Hematopoietic multipotent progenitor cell treated with erythropoietin and hydrocortisone succinate and interleukin-3 and kit ligand, for 8 days (in vitro differentiated cells): ENCODE measurements around the gene ZNF555.

Experiments
- DNase-seq: peaks from one replicate; pipeline ENCODE4 v3.0.0-alpha.2; 2015

The ZNF555 gene

GRCh38 chr19:2827022-2827421, 14.3 kb upstream of the ZNF555 start:
- DNase-seq: no peak

GRCh38 chr19:2827840-2828489, 13.3 kb upstream of the ZNF555 start:
- DNase-seq: no peak

- DNase-seq: no peak
These were observed 6.9 kb upstream of the ZNF555 start for GRCh38 chr19:2834294-2834871.

GRCh38 chr19:2837430-2837829, 3.8 kb upstream of the ZNF555 start:
- DNase-seq: no peak

- DNase-seq: no peak
These were observed 740 bp downstream of the ZNF555 start for GRCh38 chr19:2841855-2842574.

- no peak for DNase-seq
These were observed 3.8 kb downstream of the ZNF555 start for GRCh38 chr19:2845107-2845506.

GRCh38 chr19:2846180-2846894, 5.1 kb downstream of the ZNF555 start:
- no peak for DNase-seq

- no peak for DNase-seq
These were observed 6.2 kb downstream of the ZNF555 start for GRCh38 chr19:2847507-2847906.

GRCh38 chr19:2848616-2849015, 7.3 kb downstream of the ZNF555 start:
- no peak for DNase-seq

GRCh38 chr19:2850256-2850925, 9.1 kb downstream of the ZNF555 start:
- DNase-seq: no peak

GRCh38 chr19:2852598-2852997, 11.3 kb downstream of the ZNF555 start:
- DNase-seq: no peak

- no peak for DNase-seq
These were observed 11.8 kb downstream of the ZNF555 start for GRCh38 chr19:2853015-2853606.

GRCh38 chr19:2854849-2855248, 13.6 kb downstream of the ZNF555 start:
- no peak for DNase-seq

GRCh38 chr19:2856457-2857050, 15.3 kb downstream of the ZNF555 start:
- DNase-seq: no peak

- DNase-seq: no peak
These were observed 17.6 kb downstream of the ZNF555 start for GRCh38 chr19:2858864-2859263.

GRCh38 chr19:2863816-2864215, 22.5 kb downstream of the ZNF555 start:
- no peak for DNase-seq

GRCh38 chr19:2865334-2866100, 24.2 kb downstream of the ZNF555 start:
- peak; percentile 78 for DNase-seq

GRCh38 chr19:2866495-2867024, 25.3 kb downstream of the ZNF555 start:
- DNase-seq: no peak

GRCh38 chr19:2867025-2867991, 26.0 kb downstream of the ZNF555 start, which contains the start of gene ZNF556:
Gene ZNF556 (plus strand): TSS chr19:2867335. CDS start chr19:2867422, 87 bp downstream.
- no peak for DNase-seq

GRCh38 chr19:2869618-2870017, 28.3 kb downstream of the ZNF555 start:
- DNase-seq: no peak
